Measurements from ENCODE around the gene NISCH.
"Not testable (repeated sequence)": the region's sequence is repeated elsewhere in the genome, so short reads cannot be mapped to it uniquely, and the experiment has no call there.

The NISCH gene

GRCh38 chr3:52523386-52524257 lies 68.2 kb downstream of the NISCH start:
- in situ Hi-C loops (cut with HindIII; ENCODE audit: low sequenced_read_pairs): no loop called here

DNA sequence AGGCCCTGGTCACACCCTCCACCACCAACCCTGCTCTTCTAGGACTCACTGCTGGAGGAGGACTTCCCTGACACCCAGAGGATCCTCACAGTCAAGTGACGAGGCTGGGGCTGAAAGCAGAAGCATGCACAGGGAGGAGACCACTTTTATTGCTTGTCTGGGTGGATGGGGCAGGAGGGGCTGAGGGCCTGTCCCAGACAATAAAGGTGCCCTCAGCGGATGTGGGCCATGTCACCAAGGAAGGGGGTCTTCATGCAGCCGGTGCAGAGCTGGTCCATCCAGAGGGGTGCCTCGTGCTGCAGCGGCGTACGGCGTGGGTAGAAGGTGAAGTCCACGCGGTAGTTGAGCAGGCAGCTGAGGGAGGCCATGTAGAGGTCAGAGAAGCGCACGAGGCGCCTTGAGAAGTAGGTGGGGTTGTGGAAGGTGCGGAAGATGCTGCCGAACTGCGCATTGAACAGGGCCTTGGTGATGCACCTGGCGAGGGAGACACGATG lies 68.9 kb downstream of the NISCH start:
- in situ Hi-C loops (cut with HindIII; ENCODE audit: low sequenced_read_pairs): no loop called here

DNA sequence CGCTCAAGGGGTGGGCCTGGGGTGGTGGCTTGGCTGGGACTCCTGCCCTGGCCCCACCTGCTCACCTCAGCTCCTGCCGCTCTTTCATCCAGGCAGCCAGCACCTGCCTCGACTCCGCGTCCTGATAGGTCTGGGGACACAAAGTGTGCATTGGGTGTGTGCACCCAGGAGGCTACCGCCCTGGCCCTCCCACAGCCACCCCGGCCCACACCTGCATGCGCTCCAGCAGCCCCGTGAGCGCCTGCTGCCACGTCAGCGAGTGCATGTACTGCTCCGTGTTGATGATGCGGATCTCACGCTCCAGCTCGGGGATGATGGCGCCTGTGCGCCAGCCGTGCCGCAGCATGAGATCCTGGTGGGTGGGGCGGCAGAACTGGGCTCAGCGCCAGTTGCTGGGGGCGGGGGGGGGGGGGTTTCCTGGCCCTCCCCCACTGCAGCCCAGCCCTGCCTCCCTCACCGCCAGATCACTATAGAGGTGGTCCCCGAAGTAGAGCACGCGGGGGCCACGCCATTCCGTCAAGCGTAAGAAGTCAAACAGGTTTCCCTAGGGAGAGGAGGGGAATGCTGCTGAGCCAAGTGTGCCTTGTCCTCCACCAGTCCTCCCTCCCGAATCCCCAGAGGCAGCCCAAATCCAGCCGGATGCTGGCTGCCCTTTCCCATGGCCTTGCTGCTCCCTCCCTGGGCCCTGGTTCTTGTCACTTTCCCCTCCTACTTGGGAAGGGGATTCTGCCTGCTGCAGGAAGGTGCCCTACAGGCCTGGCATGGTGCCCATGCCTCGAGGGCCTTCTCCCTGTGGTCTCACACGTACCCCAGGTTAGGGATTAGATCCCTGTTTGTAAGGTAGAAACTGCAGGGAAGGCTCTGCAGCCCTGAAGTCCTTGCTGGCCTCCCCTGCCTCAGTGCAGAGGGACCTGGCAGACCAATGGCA lies 69.6 kb downstream of the NISCH start:
- in situ Hi-C loops (cut with HindIII; ENCODE audit: low sequenced_read_pairs): no loop called here

DNA sequence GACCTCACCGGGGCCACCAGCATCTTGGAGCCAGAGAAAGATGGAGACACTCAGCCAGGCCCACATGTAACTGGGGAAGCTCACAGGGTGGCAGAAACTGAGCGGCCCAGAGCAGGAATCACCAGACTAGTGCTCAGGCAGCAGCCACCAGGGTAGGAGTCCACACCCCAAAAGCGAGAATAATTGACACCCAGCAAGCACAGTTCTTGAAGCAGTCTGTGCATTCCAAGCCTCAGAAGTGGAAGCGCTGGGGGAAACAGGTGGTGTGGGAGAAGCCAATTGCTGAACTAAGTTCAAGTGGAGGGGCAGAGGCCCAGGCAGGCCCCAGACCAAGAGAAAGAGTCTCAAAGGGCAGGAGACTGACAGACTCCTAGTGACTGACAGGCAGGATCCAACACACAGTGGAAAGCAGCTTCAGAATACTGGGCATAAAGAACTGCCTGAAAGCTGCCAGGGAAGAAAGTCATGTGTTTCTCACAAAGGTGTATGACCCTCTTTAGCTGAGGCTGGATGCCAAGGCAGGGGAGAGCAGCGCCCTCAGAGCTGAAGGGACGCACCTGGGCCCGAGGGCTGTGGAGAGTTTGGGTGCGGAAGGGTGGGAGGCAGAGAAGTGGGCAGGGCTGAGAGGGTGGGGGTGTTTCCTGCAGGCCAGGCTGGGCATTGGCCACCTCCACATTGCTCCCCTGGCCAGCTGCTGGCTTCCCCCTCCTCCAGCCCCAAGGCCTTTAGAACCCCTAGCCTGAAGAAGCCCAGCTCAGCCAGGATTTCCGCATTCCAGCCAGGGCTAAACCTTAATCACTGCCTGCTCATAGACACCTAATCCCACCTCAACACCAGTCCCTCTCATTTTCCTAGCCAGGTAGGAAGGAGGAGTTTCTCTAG lies 70.5 kb downstream of the NISCH start:
- in situ Hi-C loops (cut with HindIII; ENCODE audit: low sequenced_read_pairs): no loop called here

- in situ Hi-C loops (cut with HindIII; ENCODE audit: low sequenced_read_pairs): not testable (repeated sequence)
Observed at GRCh38 chr3:52526671-52527038, 71.3 kb downstream of the NISCH start.

GRCh38 chr3:52527039-52527731 lies 71.8 kb downstream of the NISCH start:
- in situ Hi-C loops (cut with HindIII; ENCODE audit: low sequenced_read_pairs): no loop called here

- in situ Hi-C loops (cut with HindIII; ENCODE audit: low sequenced_read_pairs): no loop called here
Observed at GRCh38 chr3:52527732-52528585, 72.6 kb downstream of the NISCH start.

GRCh38 chr3:52528586-52529375 lies 73.4 kb downstream of the NISCH start:
- in situ Hi-C loops (cut with HindIII; ENCODE audit: low sequenced_read_pairs): no loop called here

GRCh38 chr3:52529376-52530333 lies 74.3 kb downstream of the NISCH start:
- in situ Hi-C loops (cut with HindIII; ENCODE audit: low sequenced_read_pairs): no loop called here

- in situ Hi-C loops (cut with HindIII; ENCODE audit: low sequenced_read_pairs): no loop called here
Observed at GRCh38 chr3:52530918-52531826, 75.8 kb downstream of the NISCH start.

DNA sequence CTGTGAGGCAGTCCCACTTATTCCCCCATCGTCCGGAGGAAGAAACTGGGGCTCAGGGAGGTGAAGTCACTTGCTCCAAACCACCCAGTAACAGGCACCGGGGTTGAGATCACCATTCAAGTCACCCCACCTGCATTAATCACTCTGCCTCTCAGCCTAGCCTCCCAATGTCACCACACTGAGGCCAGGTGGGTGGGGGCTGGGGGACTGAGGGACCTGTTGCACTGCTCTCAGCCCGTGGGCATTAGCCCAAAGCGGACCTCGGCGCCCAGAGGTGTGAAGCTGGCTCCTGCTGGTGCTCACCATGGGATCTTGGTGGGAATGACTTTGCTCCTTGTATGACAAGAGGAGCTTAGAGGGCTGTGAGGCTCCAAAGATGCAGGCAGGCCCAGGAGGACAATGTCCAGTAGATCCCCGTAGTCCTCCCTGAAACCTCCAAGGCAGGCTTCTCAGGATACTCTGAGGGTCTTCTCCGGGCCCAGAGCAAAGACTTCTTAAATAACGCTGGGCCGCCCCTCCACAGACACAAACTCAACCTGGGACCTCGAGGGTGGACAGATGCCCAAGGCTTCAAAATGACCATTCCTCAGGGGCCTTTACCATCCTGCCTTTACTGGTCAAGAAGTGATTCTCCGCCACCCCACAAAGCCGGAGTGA lies 76.6 kb downstream of the NISCH start:
- in situ Hi-C loops (cut with HindIII; ENCODE audit: low sequenced_read_pairs): no loop called here

DNA sequence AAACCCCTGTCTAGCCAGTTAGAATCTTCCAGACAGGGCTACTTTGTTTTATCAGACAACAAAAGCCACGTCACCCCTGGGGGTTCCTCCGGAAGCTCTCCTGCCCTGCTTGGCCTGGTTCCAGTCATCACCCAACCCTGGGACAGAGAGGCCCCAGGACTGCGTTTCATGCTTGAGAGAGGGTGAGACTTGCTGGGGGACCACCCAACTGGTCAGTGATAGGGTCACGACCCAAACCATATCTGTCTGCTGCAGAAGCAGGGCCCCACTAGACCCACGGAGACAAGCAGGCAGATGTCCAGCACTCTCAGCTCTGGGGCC lies 77.1 kb downstream of the NISCH start:
- in situ Hi-C loops (cut with HindIII; ENCODE audit: low sequenced_read_pairs): no loop called here

GRCh38 chr3:52532838-52533622 lies 77.6 kb downstream of the NISCH start:
- in situ Hi-C loops (cut with HindIII; ENCODE audit: low sequenced_read_pairs): no loop called here

DNA sequence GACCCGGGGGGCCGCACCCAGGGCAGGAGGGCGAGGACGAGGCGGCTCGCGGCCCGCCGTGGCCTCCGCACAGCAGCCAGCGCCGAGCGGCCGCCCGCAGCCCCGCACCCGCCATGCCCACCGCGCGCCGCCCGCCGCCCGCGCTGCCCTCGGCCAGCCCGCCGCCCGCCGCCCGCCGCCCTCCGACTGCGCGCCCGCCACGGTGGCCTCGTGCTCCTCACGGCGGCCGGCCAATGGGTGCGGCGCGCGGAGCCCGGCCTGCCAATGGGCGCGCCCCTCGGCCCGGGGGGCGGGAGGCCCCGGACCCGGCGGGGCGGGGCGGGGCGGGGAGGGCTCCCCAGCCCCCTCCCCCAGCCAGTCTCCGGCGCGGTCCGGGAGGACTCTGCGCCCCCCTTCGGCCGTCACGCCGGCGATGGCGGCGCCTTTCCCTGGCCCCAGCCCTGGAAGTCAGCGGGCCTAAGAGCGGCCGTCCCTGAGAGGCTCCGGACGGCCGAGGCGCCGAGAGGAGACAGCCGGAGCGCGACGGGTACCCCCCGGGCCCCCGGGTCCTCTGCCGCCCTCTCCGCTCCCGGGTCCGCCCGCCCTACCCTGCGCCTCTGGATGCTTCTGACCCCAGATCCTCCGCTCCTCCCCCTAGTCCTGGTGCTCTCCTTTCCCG lies 78.3 kb downstream of the NISCH start, which contains the start of gene NT5DC2:
Gene NT5DC2 (minus strand): TSS at position 235 of the 658 bp plus-strand sequence. CDS start 120 bp downstream, at position 115.
- in situ Hi-C loops (cut with HindIII; ENCODE audit: low sequenced_read_pairs): no loop called here
